GM15510 (cell line): ENCODE data around the gene FBLN5.

Experiments used
- POLR2A ChIP-seq: IDR thresholded peaks from 3 replicates; pipeline ENCODE4 v1.6.1; 2011; ENCODE audit warnings: borderline replicate concordance; ENCODE audit not compliant: insufficient read length; ENCODE audit errors: extremely low read depth

FBLN5 gene

GRCh38 chr14:91848504-91849001 is 98.9 kb downstream of the FBLN5 start:
- no peak for TF ChIP-seq POLR2A

GRCh38 chr14:91847693-91848092 is 99.8 kb downstream of the FBLN5 start:
- TF ChIP-seq POLR2A = no peak

- TF ChIP-seq POLR2A = no peak
Measured at GRCh38 chr14:91845652-91846051, 101.8 kb downstream of the FBLN5 start.

GRCh38 chr14:91844029-91844428 is 103.5 kb downstream of the FBLN5 start:
- no peak for TF ChIP-seq POLR2A

- TF ChIP-seq POLR2A = no peak
Measured at GRCh38 chr14:91843437-91843836, 104.1 kb downstream of the FBLN5 start.

GRCh38 chr14:91841065-91841464 is 106.4 kb downstream of the FBLN5 start:
- TF ChIP-seq POLR2A = no peak

GRCh38 chr14:91839749-91840148 is 107.7 kb downstream of the FBLN5 start:
- no peak for TF ChIP-seq POLR2A

- TF ChIP-seq POLR2A = no peak
Measured at GRCh38 chr14:91837076-91837475, 110.4 kb downstream of the FBLN5 start.

- no peak for TF ChIP-seq POLR2A
Measured at GRCh38 chr14:91835920-91836843, 111.3 kb downstream of the FBLN5 start.

GRCh38 chr14:91835197-91835919 is 112.1 kb downstream of the FBLN5 start:
- TF ChIP-seq POLR2A = no peak

GRCh38 chr14:91834571-91834970 is 112.9 kb downstream of the FBLN5 start:
- TF ChIP-seq POLR2A = no peak

GRCh38 chr14:91831337-91831736 is 116.2 kb downstream of the FBLN5 start:
- no peak for TF ChIP-seq POLR2A

GRCh38 chr14:91830777-91831176 is 116.7 kb downstream of the FBLN5 start:
- TF ChIP-seq POLR2A = no peak

- TF ChIP-seq POLR2A = no peak
Measured at GRCh38 chr14:91829511-91829910, 118.0 kb downstream of the FBLN5 start.

GRCh38 chr14:91827746-91828145 is 119.7 kb downstream of the FBLN5 start:
- no peak for TF ChIP-seq POLR2A
